HEK293 (cell line): Measurements from ENCODE around the gene COL4A3.

Experiments used
- CTCF ChIA-PET: fragments of 350-600 bp; formaldehyde crosslinking; extraction: SDS; loops from one replicate; lab custom pipeline; 2021; ENCODE audit warnings: antibody characterized with exemption; lab: Yijun Ruan, JAX
- POLR2A ChIA-PET: fragments of 300-600 bp; formaldehyde crosslinking; extraction: SDS; loops from one replicate; lab custom pipeline; 2020; ENCODE audit warnings: antibody characterized with exemption, inconsistent platforms; lab: Yijun Ruan, JAX
- H3K27ac ChIP-seq: fragments of 200-500 bp; sonication (Bioruptor generic); 2 replicates; pipeline ENCODE4 v1.5.1; 2014; ENCODE audit warnings: low read depth, low read length, control low read depth, inconsistent platforms; ENCODE audit errors: extremely low read depth
- H3K36me3 ChIP-seq, 2 experiments: fragments of 200-500 bp in 1 of 2; sonication (Bioruptor generic) in 1 of 2; 1 replicate in 1 of 2; 2 replicates in 1 of 2; pipeline ENCODE4 v1.5.1; 2014 to 2017; ENCODE audit warnings: inconsistent platforms in 2 of 2, low read length in 2 of 2; ENCODE audit not compliant: control insufficient read depth in 2 of 2, insufficient read depth in 1 of 2
- H3K4me1 ChIP-seq: fragments of 200-500 bp; sonication (Bioruptor generic); 2 replicates; pipeline ENCODE4 v1.5.1; 2014; ENCODE audit warnings: mild to moderate bottlenecking, low read length, inconsistent platforms; ENCODE audit not compliant: control insufficient read depth, insufficient read depth
- H3K4me3 ChIP-seq: 2 replicates; pipeline ENCODE4 v1.5.1; 2011; ENCODE audit warnings: low read depth, mild to moderate bottlenecking, control low read depth, low read length, moderate library complexity
- H3K9me3 ChIP-seq: fragments of 200-500 bp; sonication (Bioruptor generic); 2 replicates; pipeline ENCODE4 v1.5.1; 2014; ENCODE audit warnings: low read depth, low read length, inconsistent platforms; ENCODE audit not compliant: control insufficient read depth, insufficient read depth
- GLI4 ChIP-seq: fragments of 450-650 bp; formaldehyde crosslinking; IDR thresholded peaks from 2 replicates; pipeline ENCODE4 v1.5.1; 2016; ENCODE audit warnings: missing biosample characterization, missing genetic modification characterization
- KLF1 ChIP-seq: fragments of 450-650 bp; formaldehyde crosslinking; IDR thresholded peaks from 2 replicates; pipeline ENCODE4 v1.5.1; 2016; ENCODE audit warnings: missing biosample characterization, missing genetic modification characterization
- PRDM1 ChIP-seq: fragments of 450-650 bp; formaldehyde crosslinking; IDR thresholded peaks from 2 replicates; pipeline ENCODE4; 2016; ENCODE audit warnings: missing biosample characterization, missing genetic modification characterization
- SCRT2 ChIP-seq: fragments of 450-650 bp; formaldehyde crosslinking; IDR thresholded peaks from 2 replicates; pipeline ENCODE4 v1.5.1; 2016; ENCODE audit warnings: missing biosample characterization, missing genetic modification characterization
- ZBTB17 ChIP-seq: fragments of 450-650 bp; formaldehyde crosslinking; IDR thresholded peaks from 2 replicates; pipeline ENCODE4 v1.5.1; 2016; ENCODE audit warnings: missing biosample characterization, missing genetic modification characterization
- ZNF112 ChIP-seq: fragments of 450-650 bp; formaldehyde crosslinking; IDR thresholded peaks from 2 replicates; pipeline ENCODE4 v1.5.0; 2017; ENCODE audit warnings: missing biosample characterization, missing genetic modification characterization
- ZNF138 ChIP-seq: fragments of 450-650 bp; formaldehyde crosslinking; IDR thresholded peaks from 2 replicates; pipeline ENCODE4 v1.5.1; 2016; ENCODE audit warnings: missing biosample characterization, missing genetic modification characterization, borderline replicate concordance
- ZNF366 ChIP-seq: fragments of 450-650 bp; formaldehyde crosslinking; conservative IDR thresholded peaks from 2 replicates; pipeline ENCODE4 v1.5.1; 2016; ENCODE audit warnings: missing biosample characterization, missing genetic modification characterization
- ZNF394 ChIP-seq: fragments of 450-650 bp; formaldehyde crosslinking; IDR thresholded peaks from 2 replicates; pipeline ENCODE4 v1.5.1; 2016; ENCODE audit warnings: missing biosample characterization, missing genetic modification characterization, mild to moderate bottlenecking, moderate library complexity, borderline replicate concordance
- ZNF510 ChIP-seq: fragments of 450-650 bp; formaldehyde crosslinking; IDR thresholded peaks from 2 replicates; pipeline ENCODE4 v1.5.1; 2018; ENCODE audit warnings: mild to moderate bottlenecking, missing genetic modification characterization, missing biosample characterization; ENCODE audit not compliant: insufficient replicate concordance
- ZNF514 ChIP-seq: fragments of 450-650 bp; formaldehyde crosslinking; IDR thresholded peaks from 2 replicates; pipeline ENCODE4 v1.5.1; 2016; ENCODE audit warnings: missing biosample characterization, missing genetic modification characterization
- ZNF610 ChIP-seq: fragments of 450-650 bp; formaldehyde crosslinking; IDR thresholded peaks from 2 replicates; pipeline ENCODE4 v1.5.1; 2016; ENCODE audit warnings: missing biosample characterization, missing genetic modification characterization, borderline replicate concordance
- ZNF670 ChIP-seq: fragments of 450-650 bp; formaldehyde crosslinking; IDR thresholded peaks from 2 replicates; pipeline ENCODE4 v1.5.1; 2016; ENCODE audit warnings: missing biosample characterization, missing genetic modification characterization, low read depth
- ZNF704 ChIP-seq: fragments of 450-650 bp; formaldehyde crosslinking; IDR thresholded peaks from 2 replicates; pipeline ENCODE4 v1.5.1; 2016; ENCODE audit warnings: missing biosample characterization, missing genetic modification characterization
- ZNF837 ChIP-seq: fragments of 450-650 bp; formaldehyde crosslinking; IDR thresholded peaks from 2 replicates; pipeline ENCODE4 v1.5.1; 2016; ENCODE audit warnings: missing biosample characterization, missing genetic modification characterization
- ZSCAN23 ChIP-seq: fragments of 450-650 bp; formaldehyde crosslinking; IDR thresholded peaks from 2 replicates; pipeline ENCODE4 v1.5.1; 2016; ENCODE audit warnings: missing biosample characterization, missing genetic modification characterization
- ZSCAN4 ChIP-seq: fragments of 450-650 bp; formaldehyde crosslinking; IDR thresholded peaks from 2 replicates; pipeline ENCODE4 v1.5.1; 2017; ENCODE audit warnings: missing biosample characterization, missing genetic modification characterization
- TF ChIP-seq, protein P1 (sequence below): fragments of 450-650 bp; formaldehyde crosslinking; conservative IDR thresholded peaks from 2 replicates; pipeline ENCODE4 v1.5.1; 2016; ENCODE audit warnings: low read depth, missing biosample characterization, missing genetic modification characterization
- TF ChIP-seq, protein P2 (sequence below): fragments of 450-650 bp; formaldehyde crosslinking; conservative IDR thresholded peaks from 2 replicates; pipeline ENCODE4 v1.5.1; 2016; ENCODE audit warnings: low read depth, missing biosample characterization, missing genetic modification characterization
- TF ChIP-seq, protein P3 (sequence below): fragments of 450-650 bp; formaldehyde crosslinking; IDR thresholded peaks from 2 replicates; pipeline ENCODE4; 2016; ENCODE audit warnings: missing biosample characterization, missing genetic modification characterization

The COL4A3 gene

DNA sequence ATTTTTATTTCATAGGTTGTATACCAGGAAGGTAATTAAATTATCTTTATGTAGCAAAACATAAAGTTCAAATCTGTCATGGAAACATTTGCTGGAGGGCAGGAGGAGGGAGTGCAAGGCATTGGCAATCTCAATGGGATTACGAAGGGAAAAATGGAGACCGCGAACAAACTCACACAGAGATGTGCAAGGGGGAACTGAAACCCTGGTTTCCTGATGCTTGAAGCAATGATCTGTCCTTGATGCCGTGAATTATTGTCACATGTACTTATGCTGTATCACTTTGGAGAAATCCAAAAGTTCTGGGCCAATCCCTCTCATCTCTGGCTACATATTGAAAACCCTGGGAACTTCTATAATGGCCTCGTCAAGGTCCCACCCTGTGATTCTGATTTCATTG lies 95.6 kb downstream of the COL4A3 start (continued):
- no peak for TF ChIP-seq ZNF704
- no peak for TF ChIP-seq ZBTB17 (tag by site-specific recombination)
- TF ChIP-seq, protein P1, sequence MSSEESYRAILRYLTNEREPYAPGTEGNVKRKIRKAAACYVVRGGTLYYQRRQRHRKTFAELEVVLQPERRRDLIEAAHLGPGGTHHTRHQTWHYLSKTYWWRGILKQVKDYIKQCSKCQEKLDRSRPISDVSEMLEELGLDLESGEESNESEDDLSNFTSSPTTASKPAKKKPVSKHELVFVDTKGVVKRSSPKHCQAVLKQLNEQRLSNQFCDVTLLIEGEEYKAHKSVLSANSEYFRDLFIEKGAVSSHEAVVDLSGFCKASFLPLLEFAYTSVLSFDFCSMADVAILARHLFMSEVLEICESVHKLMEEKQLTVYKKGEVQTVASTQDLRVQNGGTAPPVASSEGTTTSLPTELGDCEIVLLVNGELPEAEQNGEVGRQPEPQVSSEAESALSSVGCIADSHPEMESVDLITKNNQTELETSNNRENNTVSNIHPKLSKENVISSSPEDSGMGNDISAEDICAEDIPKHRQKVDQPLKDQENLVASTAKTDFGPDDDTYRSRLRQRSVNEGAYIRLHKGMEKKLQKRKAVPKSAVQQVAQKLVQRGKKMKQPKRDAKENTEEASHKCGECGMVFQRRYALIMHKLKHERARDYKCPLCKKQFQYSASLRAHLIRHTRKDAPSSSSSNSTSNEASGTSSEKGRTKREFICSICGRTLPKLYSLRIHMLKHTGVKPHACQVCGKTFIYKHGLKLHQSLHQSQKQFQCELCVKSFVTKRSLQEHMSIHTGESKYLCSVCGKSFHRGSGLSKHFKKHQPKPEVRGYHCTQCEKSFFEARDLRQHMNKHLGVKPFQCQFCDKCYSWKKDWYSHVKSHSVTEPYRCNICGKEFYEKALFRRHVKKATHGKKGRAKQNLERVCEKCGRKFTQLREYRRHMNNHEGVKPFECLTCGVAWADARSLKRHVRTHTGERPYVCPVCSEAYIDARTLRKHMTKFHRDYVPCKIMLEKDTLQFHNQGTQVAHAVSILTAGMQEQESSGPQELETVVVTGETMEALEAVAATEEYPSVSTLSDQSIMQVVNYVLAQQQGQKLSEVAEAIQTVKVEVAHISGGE (tag by site-specific recombination): no peak

- H3K4me1 ChIP-seq: no peaks in the 10 kb centered on the region
- H3K36me3 ChIP-seq: no peaks in the 10 kb centered on the region
- no peak overlapping the region for H3K27ac ChIP-seq
- CTCF ChIA-PET: no interaction called here
- POLR2A ChIA-PET: no interaction called here
- H3K9me3 ChIP-seq: no peaks in the 10 kb centered on the region
- TF ChIP-seq ZNF394 (tag by site-specific recombination) (no peak), ZNF837 (tag by site-specific recombination) (no peak), ZSCAN23 (tag by site-specific recombination) (no peak), GLI4 (tag by site-specific recombination) (no peak), ZNF366 (tag by site-specific recombination) (no peak), KLF1 (tag by site-specific recombination) (no peak), PRDM1 (no peak), ZNF112 (tag by site-specific recombination) (no peak), SCRT2 (no peak), ZNF514 (tag by site-specific recombination) (no peak), ZNF138 (tag by site-specific recombination) (no peak), ZSCAN4 (tag by site-specific recombination) (no peak), ZNF510 (tag by site-specific recombination) (no peak), ZNF610 (tag by site-specific recombination) (no peak), ZNF670 (no peak)
- TF ChIP-seq, protein P2, sequence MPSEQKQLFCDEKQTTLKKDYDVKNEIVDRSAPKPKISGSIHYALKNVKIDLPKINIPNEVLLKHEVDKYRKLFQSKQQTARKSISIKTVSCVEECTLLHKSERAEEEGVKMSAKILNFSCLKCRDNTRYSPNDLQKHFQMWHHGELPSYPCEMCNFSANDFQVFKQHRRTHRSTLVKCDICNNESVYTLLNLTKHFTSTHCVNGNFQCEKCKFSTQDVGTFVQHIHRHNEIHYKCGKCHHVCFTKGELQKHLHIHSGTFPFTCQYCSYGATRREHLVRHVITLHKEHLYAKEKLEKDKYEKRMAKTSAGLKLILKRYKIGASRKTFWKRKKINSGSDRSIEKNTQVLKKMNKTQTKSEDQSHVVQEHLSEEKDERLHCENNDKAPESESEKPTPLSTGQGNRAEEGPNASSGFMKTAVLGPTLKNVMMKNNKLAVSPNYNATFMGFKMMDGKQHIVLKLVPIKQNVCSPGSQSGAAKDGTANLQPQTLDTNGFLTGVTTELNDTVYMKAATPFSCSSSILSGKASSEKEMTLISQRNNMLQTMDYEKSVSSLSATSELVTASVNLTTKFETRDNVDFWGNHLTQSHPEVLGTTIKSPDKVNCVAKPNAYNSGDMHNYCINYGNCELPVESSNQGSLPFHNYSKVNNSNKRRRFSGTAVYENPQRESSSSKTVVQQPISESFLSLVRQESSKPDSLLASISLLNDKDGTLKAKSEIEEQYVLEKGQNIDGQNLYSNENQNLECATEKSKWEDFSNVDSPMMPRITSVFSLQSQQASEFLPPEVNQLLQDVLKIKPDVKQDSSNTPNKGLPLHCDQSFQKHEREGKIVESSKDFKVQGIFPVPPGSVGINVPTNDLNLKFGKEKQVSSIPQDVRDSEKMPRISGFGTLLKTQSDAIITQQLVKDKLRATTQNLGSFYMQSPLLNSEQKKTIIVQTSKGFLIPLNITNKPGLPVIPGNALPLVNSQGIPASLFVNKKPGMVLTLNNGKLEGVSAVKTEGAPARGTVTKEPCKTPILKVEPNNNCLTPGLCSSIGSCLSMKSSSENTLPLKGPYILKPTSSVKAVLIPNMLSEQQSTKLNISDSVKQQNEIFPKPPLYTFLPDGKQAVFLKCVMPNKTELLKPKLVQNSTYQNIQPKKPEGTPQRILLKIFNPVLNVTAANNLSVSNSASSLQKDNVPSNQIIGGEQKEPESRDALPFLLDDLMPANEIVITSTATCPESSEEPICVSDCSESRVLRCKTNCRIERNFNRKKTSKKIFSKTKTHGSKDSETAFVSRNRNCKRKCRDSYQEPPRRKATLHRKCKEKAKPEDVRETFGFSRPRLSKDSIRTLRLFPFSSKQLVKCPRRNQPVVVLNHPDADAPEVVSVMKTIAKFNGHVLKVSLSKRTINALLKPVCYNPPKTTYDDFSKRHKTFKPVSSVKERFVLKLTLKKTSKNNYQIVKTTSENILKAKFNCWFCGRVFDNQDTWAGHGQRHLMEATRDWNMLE (tag by site-specific recombination): no peak
- TF ChIP-seq, protein P3, sequence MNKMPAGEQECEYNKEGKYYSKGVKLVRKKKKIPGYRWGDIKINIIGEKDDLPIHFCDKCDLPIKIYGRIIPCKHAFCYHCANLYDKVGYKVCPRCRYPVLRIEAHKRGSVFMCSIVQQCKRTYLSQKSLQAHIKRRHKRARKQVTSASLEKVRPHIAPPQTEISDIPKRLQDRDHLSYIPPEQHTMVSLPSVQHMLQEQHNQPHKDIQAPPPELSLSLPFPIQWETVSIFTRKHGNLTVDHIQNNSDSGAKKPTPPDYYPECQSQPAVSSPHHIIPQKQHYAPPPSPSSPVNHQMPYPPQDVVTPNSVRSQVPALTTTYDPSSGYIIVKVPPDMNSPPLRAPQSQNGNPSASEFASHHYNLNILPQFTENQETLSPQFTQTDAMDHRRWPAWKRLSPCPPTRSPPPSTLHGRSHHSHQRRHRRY (tag by site-specific recombination): no peak
- H3K4me3 ChIP-seq: no peak overlapping the region
Observed at GRCh38 chr2:227267410-227268115, 103.1 kb downstream of the COL4A3 start.
